IMR-90 (cell line): ENCODE measurements around the gene KRTAP12-2. TPM values are rescaled to one million over a fixed set of nuclear protein-coding genes. Genes with fewer than 3 reads are reported as not detected.

Source experiments
- ATAC-seq: fragments of 200-7000 bp; cut with Tn5 transposase; 2 replicates; pipeline ENCODE4 v1.9.1; 2020; ENCODE audit warnings: low read depth, mild to moderate bottlenecking, moderate library complexity
- BruUV-seq: library from RNA; stranded (reverse); fragments of 400-500 nt; replicated peaks from 2 replicates; lab custom pipeline; 2021; lab: Mats Ljungman, UMichigan
- CTCF ChIA-PET: fragments of 300-600 bp; formaldehyde crosslinking; extraction: SDS; loops from one replicate; lab custom pipeline; 2021; ENCODE audit warnings: antibody characterized with exemption; lab: Yijun Ruan, JAX
- POLR2A ChIA-PET: fragments of 300-600 bp; sonication (Branson Sonifier 250); formaldehyde crosslinking; loops from one replicate; lab custom pipeline; 2022; ENCODE audit warnings: antibody characterized with exemption; ENCODE audit not compliant: unreplicated experiment; lab: Charles Lee
- DNase-seq: peaks from one replicate; pipeline ENCODE4 v3.0.0; 2013
- H2AFZ ChIP-seq: replicated peaks from 2 replicates; pipeline ENCODE3; 2013; ENCODE audit warnings: low read length, mild to moderate bottlenecking; ENCODE audit not compliant: poor library complexity
- H2AK5ac ChIP-seq: 2 replicates; pipeline ENCODE4 v1.6.1; 2013; ENCODE audit warnings: low read depth, low read length, inconsistent platforms
- H2AK9ac ChIP-seq: replicated peaks from 2 replicates; pipeline ENCODE3; 2013; ENCODE audit warnings: mild to moderate bottlenecking, low read depth, low read length, moderate library complexity; ENCODE audit not compliant: poor library complexity
- H2BK120ac ChIP-seq: 2 replicates; pipeline ENCODE4 v1.6.1; 2013; ENCODE audit warnings: low read depth, low read length, inconsistent platforms
- H2BK15ac ChIP-seq: 3 replicates; pipeline ENCODE4 v1.6.1; 2013; ENCODE audit warnings: low read depth, low read length, inconsistent platforms
- H2BK20ac ChIP-seq: 2 replicates; pipeline ENCODE4 v1.6.1; 2013; ENCODE audit warnings: low read depth, mild to moderate bottlenecking, inconsistent platforms, low read length, moderate library complexity
- H2BK5ac ChIP-seq: 2 replicates; pipeline ENCODE4 v1.6.1; 2013; ENCODE audit warnings: mild to moderate bottlenecking, low read depth, low read length, inconsistent platforms; ENCODE audit not compliant: poor library complexity, severe bottlenecking
- H3K14ac ChIP-seq: replicated peaks from 2 replicates; pipeline ENCODE4 v1.6.1; 2013; ENCODE audit warnings: low read depth, low read length, inconsistent platforms
- H3K18ac ChIP-seq: 2 replicates; pipeline ENCODE4 v1.6.1; 2013; ENCODE audit warnings: low read depth, low read length, control low read depth
- H3K23ac ChIP-seq: 2 replicates; pipeline ENCODE4 v1.6.1; 2013; ENCODE audit warnings: low read depth, low read length, inconsistent platforms
- H3K27ac ChIP-seq: 2 replicates; pipeline ENCODE4 v1.5.1; 2013; ENCODE audit warnings: mild to moderate bottlenecking, control low read depth, low read length; ENCODE audit not compliant: insufficient read depth
- H3K27me3 ChIP-seq: 2 replicates; pipeline ENCODE4 v1.6.1; 2013; ENCODE audit warnings: low read length; ENCODE audit not compliant: control insufficient read depth, insufficient read depth
- H3K36me3 ChIP-seq: 2 replicates; pipeline ENCODE4 v1.6.1; 2013; ENCODE audit warnings: low read length, mixed read lengths; ENCODE audit not compliant: control insufficient read depth, insufficient read depth
- H3K4ac ChIP-seq: 2 replicates; pipeline ENCODE4 v1.6.1; 2013; ENCODE audit warnings: low read depth, low read length, inconsistent platforms
- H3K4me1 ChIP-seq: 2 replicates; pipeline ENCODE4 v1.6.1; 2013; ENCODE audit warnings: low read length, mixed read lengths; ENCODE audit not compliant: control insufficient read depth, insufficient read depth
- H3K4me2 ChIP-seq: 2 replicates; pipeline ENCODE4 v1.6.1; 2013; ENCODE audit warnings: low read depth, mild to moderate bottlenecking, control low read depth, low read length, moderate library complexity
- H3K4me3 ChIP-seq: 2 replicates; pipeline ENCODE4 v1.5.1; 2013; ENCODE audit warnings: low read depth, mild to moderate bottlenecking, control low read depth, low read length, moderate library complexity; ENCODE audit not compliant: insufficient read depth
- H3K56ac ChIP-seq: 2 replicates; pipeline ENCODE4 v1.6.1; 2013; ENCODE audit warnings: low read length, inconsistent platforms; ENCODE audit not compliant: insufficient read depth; ENCODE audit errors: extremely low read depth
- H3K79me1 ChIP-seq, 2 experiments: 2 replicates each; pipeline ENCODE4 v1.6.1; 2013; ENCODE audit warnings: low read length in 2 of 2, inconsistent platforms in 1 of 2, low read depth in 1 of 2
- H3K9ac ChIP-seq: 2 replicates; pipeline ENCODE4 v1.6.1; 2013; ENCODE audit warnings: low read depth, low read length, control low read depth
- H3K9me1 ChIP-seq: 2 replicates; pipeline ENCODE4 v1.6.1; 2013; ENCODE audit warnings: low read length, inconsistent platforms; ENCODE audit not compliant: insufficient read depth
- H3K9me3 ChIP-seq: 2 replicates; pipeline ENCODE4 v1.6.1; 2013; ENCODE audit warnings: low read length; ENCODE audit not compliant: control insufficient read depth, insufficient read depth
- H4K20me1 ChIP-seq: 2 replicates; pipeline ENCODE4 v1.6.1; 2013; ENCODE audit warnings: low read length, inconsistent platforms; ENCODE audit not compliant: insufficient read depth
- H4K5ac ChIP-seq: 2 replicates; pipeline ENCODE4 v1.6.1; 2013; ENCODE audit warnings: mild to moderate bottlenecking, low read depth, low read length, control low read depth
- H4K8ac ChIP-seq, 2 experiments: 2 replicates each; pipeline ENCODE4 v1.6.1; 2013; ENCODE audit warnings: low read depth in 2 of 2, low read length in 2 of 2, control low read depth in 1 of 2, inconsistent platforms in 1 of 2
- H4K91ac ChIP-seq: 2 replicates; pipeline ENCODE4 v1.6.1; 2013; ENCODE audit warnings: low read depth, low read length, inconsistent platforms; ENCODE audit not compliant: insufficient read depth
- CHD1 ChIP-seq: IDR thresholded peaks from 2 replicates; pipeline ENCODE4 v1.6.1; 2012; ENCODE audit warnings: low read depth, low read length, improper control_type of control experiment
- ELK1 ChIP-seq: fragments of 150-350 bp; IDR thresholded peaks from 2 replicates; pipeline ENCODE4 v1.6.1; 2016; ENCODE audit warnings: low read depth, mild to moderate bottlenecking, low read length, moderate library complexity, borderline replicate concordance
- WGBS, 2 experiments: methylation state at CpG; one replicate each; pipeline versions ENCODE4 v1.1.5 to v1.1.7; 2013; ENCODE audit warnings: missing lambda C conversion rate in 2 of 2; ENCODE audit not compliant: insufficient read length in 1 of 2; ENCODE audit errors: extremely low coverage in 2 of 2; 5-methylcytosine and 5-hydroxymethylcytosine counted together
- dilution Hi-C: fragments of 300-500 bp; cut with HindIII; formaldehyde crosslinking; loops from one replicate; pipeline ENCODE4 v1.14.3; 2018; ENCODE audit warnings: low sequenced_read_pairs; ENCODE audit not compliant: unreplicated experiment
- in situ Hi-C: fragments of 300-500 bp; cut with MboI; formaldehyde crosslinking; loops from 3 replicates; pipeline ENCODE4 v1.14.3; 2019; ENCODE audit warnings: low sequenced_read_pairs, inconsistent platforms, mixed read lengths
- intact Hi-C: fragments of 100-400 bp; cut with micrococcal nuclease; formaldehyde crosslinking; loops from 2 replicates; pipeline ENCODE4 v1.10.0; 2022
- polyA plus RNA-seq, 3 experiments: library from polyadenylated mRNA; depleted of rRNA; stranded (reverse); fragments of >200 nt; gene quantifications; 2 replicates each; pipeline ENCODE4 v1.2.3, GENCODE V29; 2012; ENCODE audit warnings: low replicate concordance in 1 of 3
- total RNA-seq: library from RNA; depleted of rRNA; stranded (reverse); fragments of >200 nt; gene quantifications from 2 replicates; pipeline ENCODE4 v1.2.3, GENCODE V29; 2012

Gene KRTAP12-2
- total and polyA plus RNA-seq, 2 of the 4 experiments (the other 2 are of a cell fraction), result not detected

GRCh38 chr21:44653656-44654575 is 12.8 kb downstream of the KRTAP12-2 start:
- no peak overlapping the region for H4K91ac ChIP-seq
- H3K4ac ChIP-seq, result no peak overlapping the region
- dilution Hi-C loops, result no loop called here
- no peak overlapping the region for H2BK15ac ChIP-seq
- intact Hi-C loops, result loop anchor here (10.0 kb wide), 1 partner anchor 61 kb away; the partner anchor contains the start of gene TSPEAR
- H3K9me1 ChIP-seq, result no peaks in the 10 kb centered on the region
- no peak overlapping the region for H3K18ac ChIP-seq
- no peaks in the 10 kb centered on the region for H4K20me1 ChIP-seq
- no peak overlapping the region for H3K27ac ChIP-seq
- no peak overlapping the region for H4K5ac ChIP-seq
- 55% methylated on average over 14 of the region's 17 CpGs; no CpG with 5 or more reads in 1 of the 2 experiments for WGBS, 2 experiments
- no peak overlapping the region for H3K4me2 ChIP-seq
- H3K23ac ChIP-seq, result no peak overlapping the region
- H2BK20ac ChIP-seq, result no peak overlapping the region
- ATAC-seq (no peak), DNase-seq (no peak)
- no peak overlapping the region for H3K14ac ChIP-seq
- H2AK5ac ChIP-seq, result no peak overlapping the region
- no TSS peak for BruUV-seq
- H2AK9ac ChIP-seq, result no peak overlapping the region
- no peak overlapping the region for H2BK5ac ChIP-seq
- ChIA-PET POLR2A (no interaction called here), CTCF (no interaction called here)
- no peaks in the 10 kb centered on the region for H3K4me1 ChIP-seq
- no peak overlapping the region for H2AFZ ChIP-seq
- no peaks in the 10 kb centered on the region for H3K36me3 ChIP-seq
- in situ Hi-C loops, result no loop called here
- peaks cover under 1% of the 10 kb centered on the region; the same call in 1 of the 2 replicates for H3K27me3 ChIP-seq
- H3K9ac ChIP-seq, result no peak overlapping the region
- peaks cover 5% of the 10 kb centered on the region for H3K9me3 ChIP-seq
- H4K8ac ChIP-seq, result no peak overlapping the region
- H2BK120ac ChIP-seq, result no peak overlapping the region
- no peak for TF ChIP-seq CHD1
- TF ChIP-seq ELK1, result no peak
- H3K4me3 ChIP-seq, result no peak overlapping the region
- no peak overlapping the region for H3K56ac ChIP-seq
- no peaks in the 10 kb centered on the region for H3K79me1 ChIP-seq
